Measurements from ENCODE around the gene TSHR.
"Not testable (repeated sequence)": the region's sequence is repeated elsewhere in the genome, so short reads cannot be mapped to it uniquely, and the experiment has no call there.

The TSHR gene

GRCh38 chr14:81110186-81110585 lies 154.8 kb downstream of the TSHR start:
- Mint-ChIP-seq H3K9me3 (no peaks in the 10 kb centered on the region), H3K4me3 (no peak overlapping the region), H3K4me1 (no peaks in the 10 kb centered on the region), H3K27ac (no peak overlapping the region), H3K27me3 (no peaks in the 10 kb centered on the region), H3K36me3 (peaks cover 5% of the 10 kb centered on the region)
- no peak for ATAC-seq

- no peak overlapping the region for H3K27ac Mint-ChIP-seq
These were observed 157.8 kb downstream of the TSHR start for GRCh38 chr14:81113176-81113575.

GRCh38 chr14:81113945-81114820 lies 158.8 kb downstream of the TSHR start:
- H3K4me3 Mint-ChIP-seq, H3K9me3 Mint-ChIP-seq, H3K4me1 Mint-ChIP-seq, H3K36me3 Mint-ChIP-seq, H3K27ac Mint-ChIP-seq, H3K27me3 Mint-ChIP-seq, ATAC-seq: not testable (repeated sequence)

More at GRCh38 chr14:81113176-81113575, 157.8 kb downstream of the TSHR start:
- H3K9me3 Mint-ChIP-seq, result no peaks in the 10 kb centered on the region
- H3K4me1 Mint-ChIP-seq, result no peaks in the 10 kb centered on the region
- H3K4me3 Mint-ChIP-seq, result no peak overlapping the region
- no peaks in the 10 kb centered on the region for H3K36me3 Mint-ChIP-seq
- H3K27me3 Mint-ChIP-seq, result no peaks in the 10 kb centered on the region
- no peak for ATAC-seq

GRCh38 chr14:81120501-81120900 lies 165.1 kb downstream of the TSHR start:
- Mint-ChIP-seq H3K27ac (no peak overlapping the region), H3K4me3 (no peak overlapping the region), H3K27me3 (peaks cover 7% of the 10 kb centered on the region), H3K4me1 (peaks cover 32% of the 10 kb centered on the region), H3K9me3 (peaks cover 9% of the 10 kb centered on the region), H3K36me3 (peaks cover 18% of the 10 kb centered on the region)
- no peak for ATAC-seq

GRCh38 chr14:81122326-81122725 lies 166.9 kb downstream of the TSHR start:
- Mint-ChIP-seq H3K9me3 (peaks cover 9% of the 10 kb centered on the region), H3K36me3 (peaks cover 21% of the 10 kb centered on the region), H3K27ac (no peak overlapping the region), H3K4me1 (peaks cover 37% of the 10 kb centered on the region), H3K27me3 (peaks cover 13% of the 10 kb centered on the region), H3K4me3 (peak overlapping the region; percentile 1)
- peak; percentile 77 for ATAC-seq

GRCh38 chr14:81123811-81124210 lies 168.4 kb downstream of the TSHR start:
- H3K4me3 Mint-ChIP-seq, result no peak overlapping the region
- peaks cover 9% of the 10 kb centered on the region for H3K9me3 Mint-ChIP-seq
- ATAC-seq, result no peak
- H3K27ac Mint-ChIP-seq, result no peak overlapping the region
- H3K27me3 Mint-ChIP-seq, result peaks cover 13% of the 10 kb centered on the region
- peaks cover 21% of the 10 kb centered on the region for H3K36me3 Mint-ChIP-seq
- H3K4me1 Mint-ChIP-seq, result peaks cover 37% of the 10 kb centered on the region

GRCh38 chr14:81125536-81125935 lies 170.1 kb downstream of the TSHR start:
- Mint-ChIP-seq H3K27ac (no peak overlapping the region), H3K9me3 (peaks cover 6% of the 10 kb centered on the region), H3K27me3 (peaks cover 13% of the 10 kb centered on the region), H3K36me3 (peaks cover 21% of the 10 kb centered on the region), H3K4me1 (peaks cover 34% of the 10 kb centered on the region), H3K4me3 (no peak overlapping the region)
- no peak for ATAC-seq

GRCh38 chr14:81127785-81128184 lies 172.4 kb downstream of the TSHR start:
- Mint-ChIP-seq H3K36me3 (peaks cover 11% of the 10 kb centered on the region), H3K9me3 (peaks cover 3% of the 10 kb centered on the region), H3K27ac (no peak overlapping the region), H3K27me3 (peaks cover 13% of the 10 kb centered on the region), H3K4me1 (peaks cover 13% of the 10 kb centered on the region), H3K4me3 (no peak overlapping the region)
- no peak for ATAC-seq

DNA sequence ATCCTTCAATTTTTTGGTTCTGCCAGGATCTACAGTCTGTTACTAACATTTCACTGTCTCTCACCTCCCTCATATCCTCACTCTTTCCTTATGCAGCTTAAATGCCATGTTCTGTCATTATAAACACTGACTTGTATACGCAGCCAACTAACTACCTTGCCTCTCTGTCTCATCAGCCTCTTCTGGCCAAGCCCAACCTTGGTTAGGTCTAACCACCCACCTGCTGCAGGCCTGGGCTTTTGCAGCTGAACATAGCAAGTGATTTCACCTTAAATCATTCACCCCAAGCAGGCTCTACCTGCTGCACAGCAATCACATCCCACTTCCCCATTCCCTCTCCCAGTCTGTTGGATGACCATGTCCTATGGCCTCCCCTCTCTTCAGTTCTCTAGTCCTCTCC lies 173.8 kb downstream of the TSHR start:
- H3K4me1 Mint-ChIP-seq, result peaks cover 13% of the 10 kb centered on the region

DNA sequence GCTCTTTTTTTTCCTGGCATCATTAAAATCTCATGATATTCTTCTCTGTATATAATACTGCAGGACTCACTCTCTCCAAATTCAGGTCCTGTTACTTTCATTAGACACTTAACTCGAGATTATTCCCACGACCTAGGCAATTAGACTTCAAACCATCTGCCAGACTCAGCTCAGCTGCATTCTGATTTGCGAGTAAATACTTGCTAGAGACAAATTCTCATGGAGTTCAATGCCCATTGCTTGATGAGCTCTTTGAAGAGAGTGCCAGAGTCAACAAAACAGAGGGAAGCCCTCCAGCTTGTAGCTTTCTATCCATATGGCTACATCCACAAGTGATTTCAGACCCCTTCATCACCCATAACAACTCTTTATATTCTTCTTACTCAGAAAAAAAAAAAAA lies 177.0 kb downstream of the TSHR start:
- Mint-ChIP-seq H3K27me3 (no peaks in the 10 kb centered on the region), H3K27ac (no peak overlapping the region), H3K36me3 (no peaks in the 10 kb centered on the region), H3K4me1 (no peaks in the 10 kb centered on the region), H3K4me3 (no peak overlapping the region), H3K9me3 (no peaks in the 10 kb centered on the region)
- ATAC-seq, result no peak

More for the DNA sequence above, 173.8 kb downstream of the TSHR start:
- H3K27ac Mint-ChIP-seq, result no peak overlapping the region
- H3K9me3 Mint-ChIP-seq, result peaks cover 3% of the 10 kb centered on the region
- no peak overlapping the region for H3K4me3 Mint-ChIP-seq
- ATAC-seq, result no peak
- H3K36me3 Mint-ChIP-seq, result peaks cover 11% of the 10 kb centered on the region
- peaks cover 13% of the 10 kb centered on the region for H3K27me3 Mint-ChIP-seq

DNA sequence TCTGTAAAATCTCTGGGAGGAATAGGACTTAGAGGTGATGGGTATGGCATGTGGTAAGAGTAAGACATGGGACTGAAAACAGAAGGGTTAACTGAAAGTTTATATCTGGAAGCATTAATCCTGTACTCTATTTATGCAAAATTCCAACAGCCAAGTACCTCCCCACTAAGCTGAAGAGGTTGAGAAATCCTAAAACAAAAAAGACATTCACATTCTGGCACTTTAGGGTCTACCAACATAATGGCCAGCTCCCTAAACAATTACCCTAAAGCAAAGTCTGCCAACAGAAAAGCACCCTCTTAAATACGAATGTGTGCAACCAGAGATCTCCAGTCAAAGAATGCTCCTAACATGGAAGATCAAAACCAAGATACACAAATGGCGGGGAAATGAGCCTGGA lies 178.0 kb downstream of the TSHR start:
- Mint-ChIP-seq H3K27me3 (no peaks in the 10 kb centered on the region), H3K4me3 (no peak overlapping the region), H3K4me1 (no peaks in the 10 kb centered on the region), H3K9me3 (no peaks in the 10 kb centered on the region), H3K27ac (no peak overlapping the region), H3K36me3 (no peaks in the 10 kb centered on the region)
- no peak for ATAC-seq

- Mint-ChIP-seq H3K9me3 (no peaks in the 10 kb centered on the region), H3K4me3 (no peak overlapping the region), H3K36me3 (no peaks in the 10 kb centered on the region), H3K27ac (no peak overlapping the region), H3K4me1 (no peaks in the 10 kb centered on the region), H3K27me3 (no peaks in the 10 kb centered on the region)
- ATAC-seq, result no peak
These were observed 181.9 kb downstream of the TSHR start for GRCh38 chr14:81137316-81137715.

DNA sequence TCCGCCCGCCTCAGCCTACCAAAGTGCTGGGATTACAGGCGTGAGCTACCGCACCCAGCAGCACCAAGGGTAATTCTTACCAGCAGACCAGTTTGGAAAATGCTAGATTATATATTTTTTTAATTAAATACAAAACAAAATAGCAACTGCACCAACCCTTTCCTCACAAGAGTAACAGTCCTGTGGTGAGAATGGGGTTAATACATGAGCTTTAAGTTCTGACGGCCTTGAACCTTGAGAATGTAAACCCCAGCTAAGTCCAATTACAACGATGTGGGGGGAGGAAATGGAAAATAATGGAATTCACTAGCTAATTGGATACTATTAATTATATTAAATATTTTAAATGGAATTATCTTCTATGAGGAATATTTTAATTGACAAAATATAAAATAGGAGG lies 183.0 kb downstream of the TSHR start:
- H3K27me3 Mint-ChIP-seq, result no peaks in the 10 kb centered on the region
- no peak overlapping the region for H3K27ac Mint-ChIP-seq
- H3K4me1 Mint-ChIP-seq, result no peaks in the 10 kb centered on the region
- ATAC-seq, result no peak
- no peaks in the 10 kb centered on the region for H3K9me3 Mint-ChIP-seq
- H3K4me3 Mint-ChIP-seq, result no peak overlapping the region
- H3K36me3 Mint-ChIP-seq, result peaks cover 5% of the 10 kb centered on the region

DNA sequence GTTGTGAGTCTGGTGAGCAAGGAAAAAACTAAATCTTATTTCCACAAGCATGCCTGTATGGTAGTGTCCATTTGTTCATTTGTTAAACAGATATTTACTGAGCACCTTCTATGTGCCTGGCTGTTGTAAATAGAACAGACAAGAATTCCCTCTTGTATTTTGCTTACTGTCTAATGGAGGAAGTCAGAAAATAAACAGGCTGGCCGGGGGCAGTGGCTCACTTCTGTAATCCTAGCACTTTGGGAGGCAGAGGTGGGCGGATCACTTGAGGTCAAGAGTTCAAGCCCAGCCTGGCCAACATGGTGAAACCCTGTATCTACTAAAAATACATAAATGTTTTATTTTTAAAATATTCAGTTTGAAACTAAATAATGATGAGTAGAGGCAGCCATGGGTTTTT lies 186.0 kb downstream of the TSHR start:
- Mint-ChIP-seq H3K27me3 (no peaks in the 10 kb centered on the region), H3K4me1 (no peaks in the 10 kb centered on the region), H3K36me3 (peaks cover 12% of the 10 kb centered on the region), H3K27ac (no peak overlapping the region), H3K9me3 (no peaks in the 10 kb centered on the region), H3K4me3 (no peak overlapping the region)
- no peak for ATAC-seq

- no peak for ATAC-seq
- H3K36me3 Mint-ChIP-seq, result peaks cover 12% of the 10 kb centered on the region
- H3K4me3 Mint-ChIP-seq, result no peak overlapping the region
- H3K27ac Mint-ChIP-seq, result no peak overlapping the region
- peaks cover 16% of the 10 kb centered on the region for H3K4me1 Mint-ChIP-seq
- no peaks in the 10 kb centered on the region for H3K27me3 Mint-ChIP-seq
- H3K9me3 Mint-ChIP-seq, result no peaks in the 10 kb centered on the region
These were observed 188.4 kb downstream of the TSHR start for GRCh38 chr14:81143793-81144192.

DNA sequence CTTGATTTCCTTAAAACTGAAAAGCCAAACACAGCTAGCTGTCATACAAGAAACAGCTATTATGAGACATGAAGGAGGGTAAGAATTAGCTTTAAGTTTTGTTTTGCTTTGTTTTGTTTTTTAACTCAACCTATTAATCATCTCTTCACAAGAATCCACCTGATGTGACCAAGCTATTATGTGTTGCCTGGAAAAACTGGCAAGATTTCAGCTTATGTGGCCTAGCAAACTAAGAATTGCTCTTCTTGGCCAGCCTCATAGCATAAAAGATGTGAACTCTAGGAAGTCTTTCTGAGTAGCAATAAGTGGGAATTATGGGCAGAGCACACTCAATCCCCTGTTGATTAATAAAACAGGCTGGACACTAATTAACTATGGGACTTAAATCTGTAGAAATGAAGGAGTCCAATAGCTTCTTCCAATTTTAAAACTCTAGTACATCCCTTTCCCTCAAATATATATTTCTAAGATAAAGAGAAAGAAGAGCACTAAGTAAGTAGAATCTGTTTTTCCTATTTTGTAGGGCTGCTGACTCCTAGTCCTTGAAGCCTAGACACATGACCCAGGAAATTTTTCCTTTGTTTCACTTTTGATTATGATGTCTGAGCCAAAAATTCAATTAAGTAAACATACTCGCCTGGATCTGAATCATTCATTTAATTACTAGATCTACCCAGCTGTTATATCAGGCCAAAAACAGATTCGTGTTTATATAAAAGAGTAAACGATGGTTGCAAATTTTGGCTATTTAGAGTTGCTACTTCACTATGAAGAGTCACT lies 189.6 kb downstream of the TSHR start:
- ATAC-seq, result no peak
- H3K27ac Mint-ChIP-seq, result no peak overlapping the region
- H3K4me1 Mint-ChIP-seq, result peaks cover 16% of the 10 kb centered on the region

More for the DNA sequence above, 189.6 kb downstream of the TSHR start:
- Mint-ChIP-seq H3K27me3 (no peaks in the 10 kb centered on the region), H3K9me3 (no peaks in the 10 kb centered on the region), H3K4me3 (no peak overlapping the region), H3K36me3 (peaks cover 12% of the 10 kb centered on the region)

All from stimulated activated memory B cell treated with anti-CD40 and anti-IgM and Interleukin-4, amounts not matched to agents 10 μg/mL and 1 μg/mL and 100 μg/mL, for 72 hours (primary cell).